CD8-positive, alpha-beta memory T cell (primary cell): Measurements from ENCODE around the gene TAP1. TPM values are rescaled to one million over a fixed set of nuclear protein-coding genes. Genes with fewer than 3 reads are reported as not detected.

Experiments used
- CTCF ChIA-PET: fragments of 350-600 bp; sonication (Branson Sonifier 250); formaldehyde crosslinking; loops from one replicate; lab custom pipeline; 2021; ENCODE audit warnings: antibody characterized with exemption; lab: Charles Lee
- POLR2A ChIA-PET: fragments of 350-600 bp; sonication (Branson Sonifier 250); formaldehyde crosslinking; loops from one replicate; lab custom pipeline; 2021; ENCODE audit warnings: antibody characterized with exemption; lab: Charles Lee
- DNase-seq, 5 donors: peaks; one replicate each; pipeline versions ENCODE4 v3.0.0 to v3.0.0-alpha.2; 2020 to 2022; ENCODE audit warnings: mixed read lengths in 1 of 5
- H3K27ac ChIP-seq: one replicate; pipeline ENCODE4 v1.7.0; 2013; ENCODE audit warnings: low read depth, mild to moderate bottlenecking, low read length, moderate library complexity
- H3K27me3 ChIP-seq: 2 replicates; pipeline ENCODE4 v1.7.0; 2013; ENCODE audit warnings: low read length, mild to moderate bottlenecking; ENCODE audit not compliant: insufficient read depth, poor library complexity, severe bottlenecking
- H3K36me3 ChIP-seq: 2 replicates; pipeline ENCODE4 v1.7.0; 2013; ENCODE audit warnings: mild to moderate bottlenecking, low read length, moderate library complexity; ENCODE audit not compliant: insufficient read depth
- H3K4me1 ChIP-seq: 2 replicates; pipeline ENCODE4 v1.7.0; 2013; ENCODE audit warnings: mild to moderate bottlenecking, low read length, moderate library complexity; ENCODE audit not compliant: insufficient read depth
- H3K4me3 ChIP-seq: 2 replicates; pipeline ENCODE4 v1.7.0; 2013; ENCODE audit warnings: mild to moderate bottlenecking, low read length
- H3K9me3 ChIP-seq: 2 replicates; pipeline ENCODE4 v1.7.0; 2013; ENCODE audit warnings: mild to moderate bottlenecking, low read length
- H3K27ac Mint-ChIP-seq, 8 donors: one replicate each; pipeline ENCODE4 v1.8.0; 2020 to 2021; ENCODE audit warnings: mixed read lengths in 8 of 8, mild to moderate bottlenecking in 6 of 8, inconsistent platforms in 3 of 8, moderate library complexity in 3 of 8
- H3K27me3 Mint-ChIP-seq, 2 donors: one replicate each; pipeline ENCODE4 v1.8.0; 2020 to 2021; ENCODE audit warnings: mixed read lengths in 2 of 2, mild to moderate bottlenecking in 1 of 2, moderate library complexity in 1 of 2
- H3K36me3 Mint-ChIP-seq, 3 donors: one replicate each; pipeline ENCODE4 v1.8.0; 2020 to 2021; ENCODE audit warnings: mixed read lengths in 3 of 3, inconsistent platforms in 1 of 3, mild to moderate bottlenecking in 1 of 3
- H3K4me1 Mint-ChIP-seq, 3 donors: one replicate each; pipeline ENCODE4 v1.8.0; 2020 to 2021; ENCODE audit warnings: mixed read lengths in 3 of 3, inconsistent platforms in 1 of 3, mild to moderate bottlenecking in 1 of 3
- H3K4me3 Mint-ChIP-seq, 7 donors: one replicate each; pipeline ENCODE4 v1.8.0; 2020 to 2021; ENCODE audit warnings: mixed read lengths in 7 of 7, mild to moderate bottlenecking in 6 of 7, moderate library complexity in 4 of 7, inconsistent platforms in 2 of 7
- H3K9me3 Mint-ChIP-seq, 5 donors: one replicate each; pipeline ENCODE4 v1.8.0; 2020 to 2022; ENCODE audit warnings: mixed read lengths in 5 of 5, mild to moderate bottlenecking in 3 of 5, moderate library complexity in 2 of 5, inconsistent platforms in 1 of 5
- polyA plus RNA-seq: library from polyadenylated mRNA; unstranded; fragments of 300-500 nt; fragmentation: Illumina TruSeq; gene quantifications from one replicate; pipeline ENCODE4 v1.2.3, GENCODE V29; 2021
- total RNA-seq, 2 experiments: library from RNA; stranded (reverse); gene quantifications; one replicate each; pipeline ENCODE4 v1.2.3, GENCODE V29; 2021

The TAP1 gene
- total and polyA plus RNA-seq, 3 experiments from 2014 or later: 394 to 407 (median 396) TPM

DNA sequence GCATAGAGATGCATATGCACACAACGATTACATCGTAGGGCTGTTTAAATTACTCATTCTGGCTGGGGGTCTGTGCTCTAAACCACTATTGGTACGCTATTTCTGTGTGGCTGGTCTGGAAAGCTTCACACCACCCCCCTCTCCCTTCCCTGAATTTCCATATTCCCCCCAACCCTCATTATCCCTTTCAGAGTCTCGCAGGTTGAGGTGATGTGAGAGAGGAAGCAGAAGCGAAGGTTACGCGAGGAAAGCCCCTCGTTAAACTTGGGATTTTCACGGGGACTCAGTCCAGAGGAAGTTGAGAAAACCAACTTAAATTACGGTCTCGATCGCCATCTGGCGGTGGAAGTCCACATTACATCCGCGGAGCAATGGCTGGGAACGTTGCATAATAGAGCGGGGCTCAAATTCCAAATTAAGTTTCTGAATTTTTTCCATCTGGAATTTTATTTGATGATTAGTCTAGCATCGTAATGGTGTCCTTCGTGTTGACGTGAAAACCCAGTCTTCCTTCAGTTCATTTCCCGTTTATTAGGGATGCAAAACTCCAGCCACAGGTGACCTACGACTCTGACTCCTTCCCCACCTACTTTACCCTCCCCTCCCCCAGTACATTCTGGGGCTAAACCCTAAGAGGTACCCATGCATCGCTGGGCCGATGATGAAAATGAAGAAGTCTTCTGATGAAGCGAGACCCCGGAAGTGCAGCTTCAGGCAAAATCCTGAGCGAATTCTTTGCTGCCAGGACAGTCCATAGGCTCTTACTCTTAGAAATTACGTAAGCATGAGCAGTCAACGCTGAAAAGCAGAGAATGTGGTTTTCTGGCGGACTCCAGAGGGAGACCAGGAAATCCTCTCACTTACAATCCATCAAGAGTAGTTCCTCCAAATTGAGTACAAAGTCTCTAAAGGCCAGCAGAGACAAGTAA lies 56.4 kb downstream of the TAP1 start:
- peaks cover 26 to 75% of the 10 kb centered on the region in 2 donors for H3K27me3 Mint-ChIP-seq
- peak overlapping the region in 1 of 8 donors; percentile 19 for H3K27ac Mint-ChIP-seq
- H3K36me3 Mint-ChIP-seq: no peaks in the 10 kb centered on the region
- Histone ChIP-seq H3K4me1 (peaks cover 8% of the 10 kb centered on the region), H3K4me3 (peak overlapping the region; percentile 20), H3K36me3 (no peaks in the 10 kb centered on the region), H3K9me3 (no peaks in the 10 kb centered on the region), H3K27ac (no peak overlapping the region), H3K27me3 (no peaks in the 10 kb centered on the region)
- ChIA-PET POLR2A (no interaction called here), CTCF (interaction anchor here (1.1 to 2.4 kb wide), 5 partner anchors 10 to 384 kb away, joined by 3 to 10 read pairs (median 5); no protein-coding TSS in a partner anchor)
- peak overlapping the region in 6 of 7 donors; percentile 53 to 74 (median 59) for H3K4me3 Mint-ChIP-seq
- DNase-seq: peak; percentile 58 to 79 (median 72)
- H3K4me1 Mint-ChIP-seq: peaks cover 10 to 11% (median 10%) of the 10 kb centered on the region in 3 donors
- H3K9me3 Mint-ChIP-seq: peaks cover 0 to 10% (median 7%) of the 10 kb centered on the region in 5 donors

Other genes starting within 250 kb of the TAP1 start
- gene HLA-DQA1, start 216.3 kb downstream of the TAP1 start, total RNA-seq: 10 to 100 TPM; 20.3 to 22.2 TPM
- 3.2 TPM for gene HLA-DQA1, start 216.3 kb downstream of the TAP1 start, polyA plus RNA-seq
- 10 to 100 TPM; 16.0 to 22.7 TPM for gene HLA-DQB1, start 187.0 kb downstream of the TAP1 start, total RNA-seq
- 4.3 TPM for gene HLA-DQB1, start 187.0 kb downstream of the TAP1 start, polyA plus RNA-seq
- gene HLA-DQA2, start 112.3 kb downstream of the TAP1 start, total RNA-seq: 1 to 10 TPM; 1.2 TPM
- gene HLA-DQA2, start 112.3 kb downstream of the TAP1 start, polyA plus RNA-seq: 1.9 TPM
- gene HLA-DQB2, start 90.2 kb downstream of the TAP1 start, total RNA-seq: under 1 TPM; 0.83 to 0.97 TPM
- gene HLA-DQB2, start 90.2 kb downstream of the TAP1 start, polyA plus RNA-seq: 5.0 TPM
- gene HLA-DOB, start 36.7 kb downstream of the TAP1 start, total RNA-seq: under 1 TPM; 0.77 to 0.97 TPM
- 0.62 TPM for gene HLA-DOB, start 36.7 kb downstream of the TAP1 start, polyA plus RNA-seq
- 100 to 1,000 TPM; 221 to 228 TPM for gene TAP2, start 15.0 kb downstream of the TAP1 start, total RNA-seq
- 35.8 TPM for gene TAP2, start 15.0 kb downstream of the TAP1 start, polyA plus RNA-seq
- gene PSMB8, start 9.7 kb downstream of the TAP1 start, total RNA-seq: 100 to 1,000 TPM; 311 to 326 TPM
- 422 TPM for gene PSMB8, start 9.7 kb downstream of the TAP1 start, polyA plus RNA-seq
- gene PSMB9, start 488 bp upstream of the TAP1 start, total RNA-seq: 100 to 1,000 TPM; 245 to 255 TPM
- gene PSMB9, start 488 bp upstream of the TAP1 start, polyA plus RNA-seq: 597 TPM
- 1 to 10 TPM; 4.3 to 5.3 TPM for gene HLA-DMB, start 87.3 kb upstream of the TAP1 start, total RNA-seq
- gene HLA-DMB, start 87.3 kb upstream of the TAP1 start, polyA plus RNA-seq: 25.6 TPM
- 10 to 100 TPM; 14.0 to 16.5 TPM for gene HLA-DMA, start 99.4 kb upstream of the TAP1 start, total RNA-seq
- gene HLA-DMA, start 99.4 kb upstream of the TAP1 start, polyA plus RNA-seq: 35.0 TPM
- gene BRD2, start 114.9 kb upstream of the TAP1 start, total RNA-seq: 100 to 1,000 TPM; 373 to 387 TPM
- gene BRD2, start 114.9 kb upstream of the TAP1 start, polyA plus RNA-seq: 89.9 TPM
- 1 to 10 TPM; 6.7 to 6.9 TPM for gene HLA-DOA, start 155.9 kb upstream of the TAP1 start, total RNA-seq
- 12.0 TPM for gene HLA-DOA, start 155.9 kb upstream of the TAP1 start, polyA plus RNA-seq
- gene HLA-DPA1, start 219.9 kb upstream of the TAP1 start, total RNA-seq: 10 to 100 TPM; 69.8 to 71.7 TPM
- gene HLA-DPA1, start 219.9 kb upstream of the TAP1 start, polyA plus RNA-seq: 156 TPM
- 10 to 100 TPM; 20.8 to 25.1 TPM for gene HLA-DPB1, start 222.3 kb upstream of the TAP1 start, total RNA-seq
- gene HLA-DPB1, start 222.3 kb upstream of the TAP1 start, polyA plus RNA-seq: 178 TPM